Hepatocyte (in vitro differentiated cells): Measurements from ENCODE around the gene IQGAP2.

Experiments
- EZH2 ChIP-seq: fragments of 200-600 bp; sonication (generic); IDR thresholded peaks from 2 replicates; pipeline ENCODE4 v1.6.1; 2016; ENCODE audit warnings: antibody characterized with exemption, mild to moderate bottlenecking, borderline replicate concordance
- EZH2phosphoT487 ChIP-seq: fragments of 200-600 bp; sonication (generic); IDR thresholded peaks from one replicate; pipeline ENCODE4 v1.6.1; 2018; ENCODE audit warnings: antibody characterized with exemption, mild to moderate bottlenecking, low read depth, moderate library complexity; ENCODE audit not compliant: unreplicated experiment, severe bottlenecking
- TF ChIP-seq, protein P1 (sequence below): fragments of 200-600 bp; sonication (generic); IDR thresholded peaks from 2 replicates; pipeline ENCODE4 v1.5.1; 2016; ENCODE audit warnings: antibody characterized with exemption, mild to moderate bottlenecking; ENCODE audit not compliant: poor library complexity

DNA sequence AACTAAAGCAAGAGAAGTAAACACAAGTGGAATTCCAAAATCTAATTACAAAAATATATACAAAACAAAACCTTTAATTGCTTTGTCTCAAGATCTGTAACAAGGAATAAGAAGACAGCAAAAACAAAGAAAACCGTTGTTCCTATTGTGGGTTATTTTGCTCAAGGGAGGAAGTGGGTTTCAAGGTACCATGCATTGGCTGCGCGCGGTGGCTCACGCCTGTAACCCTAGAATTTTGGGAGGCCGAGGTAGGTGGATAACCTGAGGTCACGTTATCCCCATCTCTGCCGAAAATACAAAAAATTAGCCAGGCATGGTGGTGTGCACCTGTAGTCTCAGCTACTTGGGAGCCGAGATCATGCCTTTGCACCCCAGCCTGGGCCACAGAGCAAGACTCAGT lies 12.1 kb upstream of the IQGAP2 start:
- TF ChIP-seq, protein P1, sequence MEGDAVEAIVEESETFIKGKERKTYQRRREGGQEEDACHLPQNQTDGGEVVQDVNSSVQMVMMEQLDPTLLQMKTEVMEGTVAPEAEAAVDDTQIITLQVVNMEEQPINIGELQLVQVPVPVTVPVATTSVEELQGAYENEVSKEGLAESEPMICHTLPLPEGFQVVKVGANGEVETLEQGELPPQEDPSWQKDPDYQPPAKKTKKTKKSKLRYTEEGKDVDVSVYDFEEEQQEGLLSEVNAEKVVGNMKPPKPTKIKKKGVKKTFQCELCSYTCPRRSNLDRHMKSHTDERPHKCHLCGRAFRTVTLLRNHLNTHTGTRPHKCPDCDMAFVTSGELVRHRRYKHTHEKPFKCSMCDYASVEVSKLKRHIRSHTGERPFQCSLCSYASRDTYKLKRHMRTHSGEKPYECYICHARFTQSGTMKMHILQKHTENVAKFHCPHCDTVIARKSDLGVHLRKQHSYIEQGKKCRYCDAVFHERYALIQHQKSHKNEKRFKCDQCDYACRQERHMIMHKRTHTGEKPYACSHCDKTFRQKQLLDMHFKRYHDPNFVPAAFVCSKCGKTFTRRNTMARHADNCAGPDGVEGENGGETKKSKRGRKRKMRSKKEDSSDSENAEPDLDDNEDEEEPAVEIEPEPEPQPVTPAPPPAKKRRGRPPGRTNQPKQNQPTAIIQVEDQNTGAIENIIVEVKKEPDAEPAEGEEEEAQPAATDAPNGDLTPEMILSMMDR = no peak
- no peak for TF ChIP-seq EZH2phosphoT487
- no peak for TF ChIP-seq EZH2
